GM18507 (cell line): ENCODE measurements around the gene TFCP2.
A peak's percentile ranks its signal among the peaks of the same experiment; 100 is the strongest.

Source experiments
- DNase-seq: peaks from one replicate; pipeline ENCODE4 v3.0.0; 2011; ENCODE audit warnings: low read depth; ENCODE audit not compliant: insufficient read length; ENCODE audit errors: extremely low spot score
- FAIRE-seq: peaks from 2 replicates; lab custom pipeline; 2011; peaks lifted over from hg19 to GRCh38; lab: Jason Lieb, UNC

Gene TFCP2

DNA sequence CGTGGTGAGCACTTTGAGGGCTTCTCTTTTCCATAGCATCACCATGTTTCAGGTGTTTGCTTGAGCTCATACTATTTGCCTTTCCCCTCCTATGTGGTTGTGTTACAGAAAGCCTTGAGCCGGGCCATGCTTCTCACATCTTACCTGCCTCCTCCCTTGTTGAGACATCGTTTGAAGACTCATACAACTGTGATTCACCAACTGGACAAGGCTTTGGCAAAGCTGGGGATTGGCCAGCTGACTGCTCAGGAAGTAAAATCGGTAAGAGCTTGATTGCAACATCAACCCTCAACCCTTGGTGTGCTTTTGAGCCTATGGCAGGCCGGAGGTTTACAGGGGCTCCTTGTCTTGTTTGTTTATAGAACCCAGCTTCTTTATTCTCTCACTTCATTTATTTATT, 116.7 kb downstream of the TFCP2 start:
- DNase-seq (no peak), FAIRE-seq (no peak)

DNA sequence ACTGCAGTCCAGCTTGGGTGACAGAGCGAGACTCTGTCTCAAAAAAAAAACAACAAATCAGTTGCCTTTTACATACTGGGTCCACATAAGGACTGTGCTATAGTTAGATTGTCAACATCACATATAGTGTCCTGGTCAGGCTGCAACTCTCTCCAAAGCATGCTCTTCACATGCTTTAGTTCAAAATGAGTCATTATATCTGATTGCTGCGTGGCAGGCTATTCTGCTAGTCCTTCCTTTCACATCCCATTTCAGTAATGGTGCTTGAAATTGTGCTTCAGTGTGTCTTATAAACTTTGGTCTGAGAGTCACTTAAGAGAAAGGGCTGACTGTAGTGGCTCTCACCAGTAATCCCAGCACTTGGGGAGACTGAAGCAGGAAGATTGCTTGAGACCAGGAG, 117.9 kb downstream of the TFCP2 start:
- DNase-seq = no peak
- FAIRE-seq = no peak

DNA sequence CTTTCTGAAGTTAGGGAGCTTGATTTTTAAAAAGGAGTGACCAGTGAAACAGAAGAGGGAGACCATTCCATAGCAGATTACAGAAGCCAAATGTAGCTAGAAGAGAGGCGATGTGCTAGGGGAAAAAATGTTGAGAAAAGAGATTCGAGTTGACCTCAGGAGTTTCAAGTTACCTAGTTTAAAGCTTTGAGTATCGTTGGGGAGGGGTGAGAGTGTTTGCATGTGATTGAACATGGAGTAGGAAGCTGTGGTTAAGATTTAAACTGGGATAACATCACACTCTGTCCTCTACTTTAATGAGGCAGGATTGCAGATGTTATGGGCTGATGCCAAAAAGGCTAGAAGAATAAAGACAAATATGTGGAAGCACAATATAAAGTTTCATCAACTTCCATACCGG, 121.1 kb downstream of the TFCP2 start:
- DNase-seq (no peak), FAIRE-seq (no peak)

DNA sequence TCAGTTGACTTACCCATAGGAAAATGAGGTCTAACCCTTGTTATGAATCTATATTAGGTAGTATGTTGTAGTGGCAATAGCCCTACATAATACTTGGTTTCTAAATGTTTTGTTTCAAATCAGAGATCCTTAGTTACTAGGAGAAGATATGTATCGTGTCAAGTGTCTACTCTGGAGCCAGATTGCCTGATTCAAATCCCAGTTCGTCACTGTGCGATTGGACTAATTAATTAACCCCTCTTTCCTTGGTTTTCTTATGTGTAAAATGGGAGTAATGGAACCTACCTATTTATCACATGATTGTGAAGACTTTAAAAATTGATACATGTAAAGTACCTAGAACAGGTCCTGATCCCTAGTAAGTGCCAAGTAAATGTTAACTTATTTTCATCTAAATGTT, 123.4 kb downstream of the TFCP2 start:
- DNase-seq = no peak
- no peak for FAIRE-seq

DNA sequence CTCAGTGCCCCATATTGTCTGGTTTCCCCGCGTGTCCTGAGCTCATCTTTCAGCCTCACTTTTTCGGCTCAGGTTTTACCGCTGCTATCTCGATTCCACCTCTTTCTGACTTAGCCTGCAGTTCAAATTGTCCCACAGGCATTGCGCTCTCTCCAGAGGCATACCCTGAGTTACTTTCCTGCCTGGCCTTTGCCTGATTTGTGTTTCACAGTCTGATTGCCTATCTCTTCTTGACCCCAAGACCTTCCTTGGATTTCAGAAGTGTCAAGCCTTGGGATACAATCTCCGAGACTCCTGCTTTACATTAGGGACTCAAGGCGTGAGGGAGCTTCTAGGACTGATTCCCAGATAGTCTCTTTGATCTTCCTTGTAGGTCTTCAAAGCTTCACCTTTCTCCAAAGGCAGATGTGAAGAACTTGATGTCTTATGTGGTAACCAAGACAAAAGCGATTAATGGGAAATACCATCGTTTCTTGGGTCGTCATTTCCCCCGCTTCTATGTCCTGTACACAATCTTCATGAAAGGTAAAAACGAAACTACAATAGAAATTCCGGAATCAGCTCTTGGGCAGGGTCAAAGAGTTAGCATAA, 124.2 kb downstream of the TFCP2 start:
- DNase-seq (no peak), FAIRE-seq (no peak)

DNA sequence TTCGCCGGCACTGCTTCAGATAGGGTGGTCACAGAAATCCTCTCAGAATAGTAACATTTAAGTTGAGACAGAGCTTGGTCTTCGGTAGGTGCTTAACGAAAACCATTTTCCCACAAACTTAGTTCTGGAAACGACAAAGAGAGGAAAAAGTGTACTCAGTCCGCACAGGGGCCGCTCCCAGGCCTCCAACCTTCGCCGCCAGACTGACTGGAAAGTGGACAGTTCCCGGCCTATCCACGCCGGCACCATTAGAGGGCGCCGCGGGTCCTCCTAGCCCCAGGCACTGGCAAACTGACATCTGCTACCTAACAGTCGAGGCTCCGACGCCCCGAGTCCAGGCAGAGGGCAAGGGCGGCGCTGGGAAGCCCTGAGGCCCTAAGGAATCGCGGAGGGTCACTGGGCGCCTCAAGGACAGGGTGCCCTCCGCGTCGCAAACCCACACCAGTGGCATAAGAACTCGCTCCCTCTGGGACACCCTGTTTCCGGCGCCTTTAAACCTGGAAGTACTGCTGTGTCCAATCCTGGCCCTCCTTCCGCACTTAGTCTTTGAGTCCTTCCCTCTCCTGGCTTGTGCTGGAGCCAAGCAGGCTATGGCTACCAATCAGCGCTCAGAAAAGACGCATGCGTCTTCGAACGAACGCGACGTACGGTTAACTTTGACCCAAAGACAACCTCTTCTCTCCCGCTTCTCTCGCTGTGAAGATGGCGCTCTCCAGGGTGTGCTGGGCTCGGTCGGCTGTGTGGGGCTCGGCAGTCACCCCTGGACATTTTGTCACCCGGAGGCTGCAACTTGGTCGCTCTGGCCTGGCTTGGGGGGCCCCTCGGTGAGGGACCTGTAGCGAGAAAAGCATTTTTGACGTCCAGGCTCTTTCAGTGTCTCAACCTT, 125.0 kb downstream of the TFCP2 start, which contains the start of gene LETMD1:
Gene LETMD1 (plus strand): TSS at position 673 of the 886 bp plus-strand sequence. CDS start 30 bp downstream, at position 703.
- DNase-seq (peak; percentile 91), FAIRE-seq (peak; percentile 99)
